Right ventricle myocardium inferior (tissue), 1 donor: ENCODE results near the gene CHD3. TPM values are rescaled to one million over a fixed set of nuclear protein-coding genes. Genes with fewer than 3 reads are reported as not detected.

Experiments used
- ATAC-seq: fragments of 200-7000 bp; cut with Tn5 transposase; one replicate; pipeline ENCODE4 v1.9.1; 2020; ENCODE audit warnings: mild to moderate bottlenecking, moderate library complexity
- DNase-seq: peaks from one replicate; pipeline ENCODE4 v3.0.0; 2021; ENCODE audit errors: missing footprints
- intact Hi-C: fragments of 100-400 bp; cut with DNase I; formaldehyde crosslinking; loops from one replicate; pipeline ENCODE4 v1.11.0; 2022
- total RNA-seq: library from RNA; stranded (reverse); fragmentation: NEBNext Ultra II Directional; extraction: Animal tissue kit (Norgen Biotek cat#: 25700); gene quantifications from one replicate; pipeline ENCODE4 v1.2.1, GENCODE V29; 2021
- donor health status: DM: no; HTN: yes; CAD: no; lungs with severe emphysema.

Gene CHD3
- total RNA-seq, 1 donor from 2014 or later = 18.0 TPM

- intact Hi-C loops = no loop called here
- DNase-seq = peak; percentile 75
- no peak for ATAC-seq
These were observed 3.0 kb upstream of the CHD3 start for GRCh38 chr17:7885367-7886226.

GRCh38 chr17:7886227-7887037, 2.2 kb upstream of the CHD3 start:
- peak; percentile 71 for DNase-seq
- intact Hi-C loops = no loop called here

DNA sequence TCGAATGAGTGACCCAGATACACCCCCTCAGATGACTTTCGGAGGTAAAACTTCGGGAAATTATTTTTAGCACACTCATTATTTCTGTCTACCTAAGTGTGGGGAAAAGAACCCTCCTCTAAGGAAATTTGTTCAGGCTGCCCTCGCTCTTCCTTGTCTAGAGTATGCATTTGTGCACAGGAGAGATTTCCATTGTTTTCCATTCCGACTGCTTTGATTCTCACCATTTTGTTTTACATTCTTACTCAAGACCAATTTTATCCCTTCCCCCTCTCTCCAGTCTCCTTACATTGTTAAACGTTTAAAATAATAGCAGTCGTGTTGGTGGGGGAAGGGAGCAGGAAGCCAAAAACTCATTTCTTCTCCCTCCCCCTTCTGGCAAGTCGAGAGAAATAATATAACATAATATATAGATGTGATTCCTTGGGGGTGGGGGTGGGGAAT, 1.5 kb upstream of the CHD3 start:
- no peak for DNase-seq
- intact Hi-C loops = no loop called here
- ATAC-seq = no peak

More at GRCh38 chr17:7886227-7887037, 2.2 kb upstream of the CHD3 start:
- no peak for ATAC-seq

- intact Hi-C loops = loop anchor here (2.0 kb wide), 2 partner anchors 27 to 29 kb away; partner anchors contain the start of gene CYB5D1
- ATAC-seq (peak; percentile 88), DNase-seq (peak; percentile 94)
These were observed 956 bp upstream of the CHD3 start for GRCh38 chr17:7887482-7888183.

DNA sequence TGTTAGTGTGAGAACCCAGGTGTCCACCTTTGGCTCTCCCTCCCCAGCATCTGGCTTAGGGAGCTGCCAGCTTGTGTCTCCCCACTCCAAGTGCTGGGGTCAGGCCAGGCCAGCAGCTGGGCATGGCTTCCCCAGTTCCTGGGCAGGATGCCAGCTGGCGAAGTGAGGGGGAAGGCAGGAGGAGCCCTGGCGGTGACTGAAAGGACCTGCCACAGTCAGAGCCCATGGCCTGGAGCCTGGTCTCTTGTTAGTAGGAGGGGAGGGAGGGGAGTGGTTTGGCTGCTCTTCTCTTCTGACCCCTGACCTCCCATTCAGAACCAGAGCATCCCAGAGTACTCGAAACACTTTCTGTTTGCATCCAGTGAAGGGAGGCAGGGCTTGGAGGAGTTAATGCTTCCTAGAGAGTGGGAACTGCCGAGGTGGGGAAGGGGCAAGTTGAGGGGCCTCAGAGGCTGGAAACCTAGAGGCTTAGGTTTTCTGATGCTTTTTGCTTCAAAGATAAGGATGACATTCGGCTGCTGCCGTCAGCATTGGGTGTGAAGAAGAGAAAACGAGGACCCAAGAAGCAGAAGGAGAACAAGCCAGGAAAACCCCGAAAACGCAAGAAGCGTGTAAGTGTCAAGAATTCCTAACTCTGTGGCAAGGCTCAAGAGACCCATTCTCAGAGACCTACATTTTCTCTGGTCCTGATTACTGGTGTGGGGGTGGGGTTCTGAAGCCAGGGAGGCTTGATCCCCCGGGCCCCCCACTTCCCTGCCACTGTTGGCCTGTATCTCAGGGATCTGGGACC, 772 bp downstream of the CHD3 start:
- ATAC-seq (peak; percentile 82), DNase-seq (peak; percentile 98)
- intact Hi-C loops = loop anchor here (2.0 kb wide), 2 partner anchors 25 to 31 kb away; partner anchors contain the start of gene CYB5D1

DNA sequence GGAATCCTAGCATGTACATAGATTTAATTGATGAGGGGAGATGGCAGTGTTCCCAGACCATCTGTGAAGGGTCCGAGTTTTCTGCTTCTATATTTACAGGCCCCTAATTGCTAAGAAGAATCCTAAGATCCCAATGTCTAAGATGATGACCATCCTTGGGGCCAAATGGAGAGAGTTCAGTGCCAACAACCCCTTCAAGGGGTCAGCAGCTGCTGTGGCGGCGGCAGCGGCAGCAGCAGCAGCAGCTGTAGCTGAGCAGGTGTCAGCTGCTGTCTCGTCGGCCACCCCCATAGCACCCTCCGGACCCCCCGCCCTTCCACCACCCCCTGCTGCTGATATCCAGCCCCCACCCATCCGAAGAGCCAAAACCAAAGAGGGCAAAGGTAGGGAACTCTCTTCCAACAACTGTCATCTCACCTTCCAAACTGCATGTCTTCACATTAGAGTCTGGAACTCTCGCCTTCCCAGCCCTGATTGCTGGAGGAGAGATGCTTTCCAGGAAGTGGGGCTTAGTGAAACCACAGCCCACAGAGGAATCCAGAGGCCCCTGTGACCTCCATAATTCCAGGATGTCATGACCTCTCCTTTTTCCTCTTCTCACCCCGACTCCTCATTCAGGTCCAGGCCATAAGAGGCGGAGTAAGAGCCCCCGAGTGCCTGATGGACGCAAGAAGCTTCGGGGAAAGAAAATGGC, 4.7 kb downstream of the CHD3 start:
- ATAC-seq (no peak), DNase-seq (no peak)
- intact Hi-C loops = loop anchor here (10.0 kb wide), 1 partner anchor 69 kb away; no protein-coding TSS in a partner anchor

DNA sequence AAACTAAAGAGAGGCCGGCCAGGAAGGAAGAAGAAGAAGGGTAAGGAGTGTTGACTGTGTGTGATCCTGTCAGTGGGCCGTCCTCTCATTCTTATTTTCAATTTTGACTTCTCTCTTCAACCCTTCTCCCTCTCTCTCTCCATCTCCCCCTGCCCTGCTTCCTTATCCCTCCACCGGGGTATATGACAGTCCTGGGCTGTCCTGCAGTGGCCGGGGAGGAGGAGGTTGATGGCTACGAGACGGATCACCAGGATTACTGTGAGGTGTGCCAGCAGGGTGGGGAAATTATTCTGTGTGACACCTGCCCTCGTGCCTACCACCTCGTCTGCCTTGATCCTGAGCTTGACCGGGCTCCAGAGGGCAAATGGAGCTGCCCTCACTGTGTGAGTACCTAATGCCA, 5.6 kb downstream of the CHD3 start:
- DNase-seq (no peak), ATAC-seq (no peak)
- intact Hi-C loops = loop anchor here (10.0 kb wide), 1 partner anchor 69 kb away; no protein-coding TSS in a partner anchor

GRCh38 chr17:7894866-7895265, 6.3 kb downstream of the CHD3 start:
- intact Hi-C loops = loop anchor here (10.0 kb wide), 1 partner anchor 70 kb away; no protein-coding TSS in a partner anchor
- no peak for ATAC-seq
- DNase-seq = no peak

DNA sequence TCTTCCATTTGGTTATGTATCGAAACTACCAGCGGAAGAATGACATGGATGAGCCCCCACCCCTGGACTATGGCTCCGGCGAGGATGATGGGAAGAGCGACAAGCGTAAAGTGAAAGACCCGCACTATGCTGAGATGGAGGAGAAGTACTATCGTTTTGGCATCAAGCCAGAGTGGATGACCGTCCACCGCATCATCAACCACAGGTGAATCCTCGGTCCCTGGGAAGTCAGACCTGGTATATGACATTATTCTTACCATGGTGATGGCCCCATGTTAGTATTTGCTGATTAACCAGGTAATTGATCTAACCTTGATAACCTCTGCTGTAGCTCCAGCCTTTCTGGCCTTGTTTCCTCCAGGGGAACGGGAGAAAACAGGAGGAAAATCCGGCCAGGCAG, 8.5 kb downstream of the CHD3 start:
- DNase-seq (no peak), ATAC-seq (no peak)
- intact Hi-C loops = loop anchor here (1.0 to 10.0 kb wide), 2 partner anchors 35 to 72 kb away; no protein-coding TSS in a partner anchor

DNA sequence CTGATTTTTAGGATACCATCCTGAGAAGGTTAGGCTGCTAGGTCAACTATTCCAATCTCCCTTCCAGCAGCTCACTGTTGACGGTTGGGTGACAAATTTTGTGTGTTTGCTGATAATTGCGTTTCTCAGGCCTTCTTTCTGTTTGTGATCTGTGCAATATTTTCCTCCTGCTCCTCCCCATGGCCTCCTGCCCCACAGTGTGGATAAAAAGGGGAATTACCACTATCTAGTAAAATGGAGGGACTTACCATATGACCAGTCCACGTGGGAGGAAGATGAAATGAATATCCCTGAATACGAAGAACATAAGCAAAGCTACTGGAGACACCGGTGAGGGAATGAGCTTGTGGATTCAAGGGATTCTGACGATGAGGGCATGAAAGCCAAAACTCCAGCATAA, 9.2 kb downstream of the CHD3 start:
- intact Hi-C loops = loop anchor here (1.0 to 10.0 kb wide), 2 partner anchors 35 to 73 kb away; no protein-coding TSS in a partner anchor
- DNase-seq (no peak), ATAC-seq (peak; percentile 63)

- DNase-seq (no peak), ATAC-seq (no peak)
- intact Hi-C loops = no loop called here
These were observed 14.8 kb downstream of the CHD3 start for GRCh38 chr17:7903154-7904103.

GRCh38 chr17:7909089-7909488, 20.5 kb downstream of the CHD3 start:
- ATAC-seq (no peak), DNase-seq (no peak)
- intact Hi-C loops = no loop called here

DNA sequence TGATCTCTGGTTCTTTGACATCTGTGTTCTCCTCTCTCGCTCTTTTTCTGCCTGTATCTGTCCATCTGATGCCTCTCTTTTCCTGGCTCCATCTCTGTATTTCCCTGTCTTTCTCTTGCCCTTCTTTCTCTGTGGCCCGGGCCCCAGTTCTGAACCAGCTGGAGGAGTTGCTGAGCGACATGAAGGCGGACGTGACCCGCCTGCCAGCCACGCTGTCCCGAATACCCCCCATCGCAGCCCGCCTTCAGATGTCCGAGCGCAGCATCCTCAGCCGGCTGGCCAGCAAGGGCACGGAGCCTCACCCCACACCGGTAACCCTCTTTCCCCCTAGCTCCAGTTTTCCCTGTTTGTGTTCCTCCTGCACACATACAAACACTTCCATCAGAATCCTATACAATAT, 21.7 kb downstream of the CHD3 start:
- DNase-seq = no peak
- intact Hi-C loops = loop anchor here (5.0 kb wide), 1 partner anchor 147 kb away; no protein-coding TSS in a partner anchor
- no peak for ATAC-seq

DNA sequence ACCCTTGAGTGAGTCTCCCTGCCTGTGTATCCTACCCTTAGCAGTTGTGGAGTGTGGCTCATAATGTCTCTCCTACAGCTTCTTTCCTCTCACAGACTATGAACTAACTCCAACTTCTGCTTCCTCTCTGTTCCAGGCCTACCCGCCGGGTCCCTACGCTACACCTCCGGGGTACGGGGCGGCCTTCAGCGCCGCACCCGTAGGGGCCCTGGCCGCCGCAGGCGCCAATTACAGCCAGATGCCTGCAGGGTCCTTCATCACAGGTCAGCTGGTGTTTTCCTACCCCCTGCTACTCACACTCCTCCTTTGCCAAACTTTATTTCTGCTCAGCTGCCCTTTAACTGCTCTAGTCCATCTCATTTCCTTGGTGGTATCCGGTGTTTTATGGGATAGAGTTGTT, 22.1 kb downstream of the CHD3 start:
- DNase-seq (no peak), ATAC-seq (no peak)
- intact Hi-C loops = loop anchor here (5.0 kb wide), 1 partner anchor 147 kb away; no protein-coding TSS in a partner anchor

GRCh38 chr17:7911116-7911515, 22.5 kb downstream of the CHD3 start:
- ATAC-seq (no peak), DNase-seq (no peak)
- intact Hi-C loops = loop anchor here (5.0 kb wide), 1 partner anchor 146 kb away; no protein-coding TSS in a partner anchor

DNA sequence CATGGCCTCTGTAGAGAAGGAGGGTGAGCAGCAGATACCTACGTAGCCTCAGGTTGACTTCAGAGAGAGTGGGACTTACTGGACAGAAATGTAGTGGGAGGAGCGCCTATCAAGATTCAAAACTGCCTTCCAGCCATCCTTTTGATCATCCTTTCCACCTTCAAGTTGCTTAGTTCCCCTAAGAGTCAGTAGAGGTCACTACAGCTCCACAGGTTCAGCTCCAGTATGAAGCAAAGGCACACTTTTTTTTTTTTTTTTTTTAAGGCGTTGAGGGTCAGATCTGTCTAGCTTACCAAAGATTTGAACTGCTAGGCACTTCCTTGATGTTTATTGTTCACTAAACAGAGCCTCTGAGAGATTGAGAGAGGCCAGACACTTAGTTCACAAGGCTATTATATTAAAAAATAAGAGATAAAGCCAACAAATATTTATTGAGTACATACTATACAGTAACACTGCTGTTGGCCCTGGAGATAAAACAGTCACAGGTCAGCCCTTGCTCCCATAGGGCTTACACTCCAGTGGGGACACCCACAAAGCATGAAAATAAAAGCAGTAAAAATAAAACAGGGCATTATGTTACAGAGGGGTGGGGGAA, 24.4 kb downstream of the CHD3 start:
- intact Hi-C loops = loop anchor here (1.0 to 5.0 kb wide), 3 partner anchors 76 to 144 kb away; no protein-coding TSS in a partner anchor
- ATAC-seq (no peak), DNase-seq (no peak)
